ENCODE data around the gene GOLGA6A. TPM values are rescaled to one million over a fixed set of nuclear protein-coding genes. Genes with fewer than 3 reads are reported as not detected.
A peak's percentile ranks its signal among the peaks of the same experiment; 100 is the strongest.
"Not testable (repeated sequence)": the region's sequence is repeated elsewhere in the genome, so short reads cannot be mapped to it uniquely, and the experiment has no call there.

The GOLGA6A gene
- total and polyA plus RNA-seq, 9 donors, result 0.10 to 1.2 (median 0.22) TPM; not detected in 1

DNA sequence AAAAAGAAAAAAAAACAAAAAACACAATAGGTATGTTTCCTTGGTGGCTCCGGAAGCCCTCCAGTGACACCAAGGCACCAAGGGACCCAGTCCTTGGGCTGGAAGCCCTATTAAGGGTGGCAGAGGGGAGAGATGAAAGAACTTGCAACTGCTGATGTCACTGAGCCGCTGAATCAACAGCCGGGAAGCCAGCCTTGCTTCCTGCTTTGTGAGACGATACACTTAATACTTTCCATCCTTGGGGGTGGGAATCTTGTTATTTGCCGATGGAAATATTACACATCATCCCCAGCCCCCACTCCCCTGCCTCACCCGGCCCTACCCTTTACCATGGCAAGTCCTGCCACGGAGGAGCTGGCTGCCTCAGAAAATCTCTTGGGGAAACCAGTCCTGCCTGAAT is 42.4 kb upstream of the GOLGA6A start:
- Histone ChIP-seq H3K36me3 (ENCODE audit: control insufficient read depth, insufficient read depth, low read length) (no peaks in the 10 kb centered on the region), H3K4me1 (ENCODE audit: control insufficient read depth, insufficient read depth, low read length) (peaks cover 28% of the 10 kb centered on the region), H3K27me3 (ENCODE audit: control insufficient read depth, insufficient read depth, low read length) (peaks cover 55% of the 10 kb centered on the region), H3K27ac (ENCODE audit: low read length) (no peak overlapping the region), H3K4me3 (ENCODE audit: low read length) (no peak overlapping the region), H3K9me3 (replicated peaks; ENCODE audit: control insufficient read depth, low read depth, low read length) (no peaks in the 10 kb centered on the region)
- no peak for DNase-seq
- WGBS (ENCODE audit: insufficient coverage), result no CpG with 5 or more reads among the region's 7 CpGs

DNA sequence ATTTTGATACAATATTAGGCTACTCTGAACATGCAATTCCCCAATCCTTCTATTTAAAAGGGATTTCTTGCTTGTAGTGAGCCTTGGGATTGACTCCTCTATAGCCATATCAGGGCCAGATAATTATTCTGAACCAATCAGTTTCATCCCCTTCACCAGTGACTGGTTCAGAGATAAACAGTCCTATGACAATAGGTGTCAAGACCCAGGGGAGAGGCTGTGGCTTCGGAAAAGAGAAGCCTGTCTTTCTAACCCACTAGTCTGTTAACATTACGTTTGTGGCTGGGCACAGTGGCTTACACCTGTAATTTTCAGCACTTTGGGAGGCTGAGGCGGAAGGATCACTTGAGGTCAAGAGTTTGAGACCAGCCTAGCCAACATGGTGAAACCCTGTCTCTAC is 41.8 kb upstream of the GOLGA6A start:
- DNase-seq, result no peak
- no peaks in the 10 kb centered on the region for H3K36me3 ChIP-seq (ENCODE audit: control insufficient read depth, insufficient read depth, low read length)
- no peaks in the 10 kb centered on the region for H3K9me3 ChIP-seq (replicated peaks; ENCODE audit: control insufficient read depth, low read depth, low read length)
- H3K4me1 ChIP-seq (ENCODE audit: control insufficient read depth, insufficient read depth, low read length), result peaks cover 22% of the 10 kb centered on the region
- WGBS (ENCODE audit: insufficient coverage), result 80% methylated on average over 1 of the region's 3 CpGs
- no peak overlapping the region for H3K4me3 ChIP-seq (ENCODE audit: low read length)
- peaks cover 50% of the 10 kb centered on the region for H3K27me3 ChIP-seq (ENCODE audit: control insufficient read depth, insufficient read depth, low read length)
- no peak overlapping the region for H3K27ac ChIP-seq (ENCODE audit: low read length)

GRCh38 chr15:74123658-74124057 is 41.3 kb upstream of the GOLGA6A start:
- 38% methylated on average over 3 of the region's 4 CpGs for WGBS (ENCODE audit: insufficient coverage)
- H3K4me1 ChIP-seq (ENCODE audit: control insufficient read depth, insufficient read depth, low read length), result peaks cover 18% of the 10 kb centered on the region
- no peaks in the 10 kb centered on the region for H3K36me3 ChIP-seq (ENCODE audit: control insufficient read depth, insufficient read depth, low read length)
- no peak overlapping the region for H3K27ac ChIP-seq (ENCODE audit: low read length)
- no peak overlapping the region for H3K4me3 ChIP-seq (ENCODE audit: low read length)
- no peaks in the 10 kb centered on the region for H3K9me3 ChIP-seq (replicated peaks; ENCODE audit: control insufficient read depth, low read depth, low read length)
- DNase-seq, result no peak
- peaks cover 44% of the 10 kb centered on the region for H3K27me3 ChIP-seq (ENCODE audit: control insufficient read depth, insufficient read depth, low read length)

DNA sequence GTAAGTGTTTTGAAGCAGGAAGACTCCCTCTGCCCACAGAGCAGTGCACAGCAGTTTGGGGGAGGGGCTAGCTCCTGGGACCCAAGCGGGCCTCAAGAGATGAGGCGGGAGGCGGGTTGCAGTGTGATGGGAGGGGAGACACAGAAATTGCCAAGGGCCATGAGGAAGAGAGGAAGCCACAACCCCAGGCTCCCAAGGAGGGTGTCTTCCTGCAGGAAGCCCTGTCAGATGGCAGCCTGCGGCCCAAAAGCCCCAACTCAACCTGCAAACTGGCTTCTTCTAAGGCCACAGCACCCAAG is 40.7 kb upstream of the GOLGA6A start:
- 20% methylated on average over 1 of the region's 4 CpGs for WGBS (ENCODE audit: insufficient coverage)
- no peak for DNase-seq
- Histone ChIP-seq H3K4me3 (ENCODE audit: low read length) (no peak overlapping the region), H3K27ac (ENCODE audit: low read length) (no peak overlapping the region), H3K36me3 (ENCODE audit: control insufficient read depth, insufficient read depth, low read length) (no peaks in the 10 kb centered on the region), H3K4me1 (ENCODE audit: control insufficient read depth, insufficient read depth, low read length) (peaks cover 12% of the 10 kb centered on the region), H3K9me3 (replicated peaks; ENCODE audit: control insufficient read depth, low read depth, low read length) (no peaks in the 10 kb centered on the region), H3K27me3 (ENCODE audit: control insufficient read depth, insufficient read depth, low read length) (peaks cover 38% of the 10 kb centered on the region)

GRCh38 chr15:74122403-74123130 is 40.2 kb upstream of the GOLGA6A start:
- peaks cover 36% of the 10 kb centered on the region for H3K27me3 ChIP-seq (ENCODE audit: control insufficient read depth, insufficient read depth, low read length)
- peak overlapping the region; percentile 15 for H3K27ac ChIP-seq (ENCODE audit: low read length)
- no peak for DNase-seq
- H3K4me3 ChIP-seq (ENCODE audit: low read length), result no peak overlapping the region
- no peaks in the 10 kb centered on the region for H3K36me3 ChIP-seq (ENCODE audit: control insufficient read depth, insufficient read depth, low read length)
- no peaks in the 10 kb centered on the region for H3K9me3 ChIP-seq (replicated peaks; ENCODE audit: control insufficient read depth, low read depth, low read length)
- 30% methylated on average over 2 of the region's 5 CpGs for WGBS (ENCODE audit: insufficient coverage)
- peaks cover 7% of the 10 kb centered on the region for H3K4me1 ChIP-seq (ENCODE audit: control insufficient read depth, insufficient read depth, low read length)

- Histone ChIP-seq H3K27me3 (ENCODE audit: control insufficient read depth, insufficient read depth, low read length) (peaks cover 30% of the 10 kb centered on the region), H3K4me1 (ENCODE audit: control insufficient read depth, insufficient read depth, low read length) (peaks cover 7% of the 10 kb centered on the region)
- WGBS (ENCODE audit: insufficient coverage), result 86% methylated on average over 2 of the region's 6 CpGs
Observed at GRCh38 chr15:74121858-74122257, 39.5 kb upstream of the GOLGA6A start.

DNA sequence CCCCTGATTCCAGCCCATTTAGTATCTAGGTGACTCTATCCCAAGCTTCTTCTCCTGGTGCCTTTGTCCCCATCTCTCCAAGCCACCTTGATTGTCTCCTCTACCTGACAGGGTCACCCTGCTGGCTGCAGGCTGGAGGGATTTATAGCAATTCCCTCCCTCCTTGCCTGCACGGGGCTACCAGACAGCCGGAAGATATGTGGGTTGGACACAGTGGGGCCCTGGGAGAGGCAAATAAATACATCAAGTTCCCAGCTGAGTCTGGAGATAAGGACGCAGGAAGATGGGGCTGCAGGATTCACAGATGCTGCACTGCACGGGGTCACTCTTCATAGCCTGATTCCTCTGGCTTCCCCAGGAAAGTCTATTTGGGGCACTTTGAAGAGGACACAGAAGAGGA is 38.7 kb upstream of the GOLGA6A start:
- Histone ChIP-seq H3K27ac (ENCODE audit: low read length) (no peak overlapping the region), H3K27me3 (ENCODE audit: control insufficient read depth, insufficient read depth, low read length) (peaks cover 24% of the 10 kb centered on the region), H3K36me3 (ENCODE audit: control insufficient read depth, insufficient read depth, low read length) (no peaks in the 10 kb centered on the region), H3K4me1 (ENCODE audit: control insufficient read depth, insufficient read depth, low read length) (peaks cover 7% of the 10 kb centered on the region), H3K4me3 (ENCODE audit: low read length) (no peak overlapping the region), H3K9me3 (replicated peaks; ENCODE audit: control insufficient read depth, low read depth, low read length) (no peaks in the 10 kb centered on the region)
- WGBS (ENCODE audit: insufficient coverage), result 17% methylated on average over 2 of the region's 4 CpGs
- DNase-seq, result no peak

More at GRCh38 chr15:74121858-74122257, 39.5 kb upstream of the GOLGA6A start:
- no peaks in the 10 kb centered on the region for H3K36me3 ChIP-seq (ENCODE audit: control insufficient read depth, insufficient read depth, low read length)
- H3K9me3 ChIP-seq (replicated peaks; ENCODE audit: control insufficient read depth, low read depth, low read length), result no peaks in the 10 kb centered on the region
- no peak overlapping the region for H3K4me3 ChIP-seq (ENCODE audit: low read length)
- H3K27ac ChIP-seq (ENCODE audit: low read length), result no peak overlapping the region
- DNase-seq, result no peak

GRCh38 chr15:74120426-74120825 is 38.1 kb upstream of the GOLGA6A start:
- Histone ChIP-seq H3K9me3 (replicated peaks; ENCODE audit: control insufficient read depth, low read depth, low read length) (no peaks in the 10 kb centered on the region), H3K27ac (ENCODE audit: low read length) (no peak overlapping the region), H3K4me1 (ENCODE audit: control insufficient read depth, insufficient read depth, low read length) (peaks cover 7% of the 10 kb centered on the region), H3K36me3 (ENCODE audit: control insufficient read depth, insufficient read depth, low read length) (no peaks in the 10 kb centered on the region), H3K4me3 (ENCODE audit: low read length) (no peak overlapping the region), H3K27me3 (ENCODE audit: control insufficient read depth, insufficient read depth, low read length) (peaks cover 22% of the 10 kb centered on the region)
- no peak for DNase-seq
- WGBS (ENCODE audit: insufficient coverage), result 45% methylated on average over 3 of the region's 6 CpGs

DNA sequence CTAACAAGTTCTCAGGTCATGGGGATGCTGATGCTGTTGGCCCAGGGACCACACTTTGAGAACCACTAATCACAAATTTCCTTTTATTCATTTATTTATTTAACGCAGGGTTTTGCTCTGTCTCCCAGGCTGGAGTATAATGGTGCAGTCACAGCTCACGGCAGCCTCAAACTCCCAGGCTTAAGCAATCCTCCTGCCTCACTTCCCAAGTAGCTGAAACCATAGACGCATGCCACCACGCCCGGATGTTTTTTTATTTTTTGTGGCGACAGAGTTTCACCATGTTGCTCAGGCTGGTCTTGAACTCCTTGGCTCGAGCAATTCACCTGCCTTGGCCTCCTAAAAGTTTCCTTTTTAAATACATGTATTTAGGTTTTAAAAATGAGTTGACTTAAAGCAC is 27.4 kb upstream of the GOLGA6A start:
- Histone ChIP-seq H3K4me1 (ENCODE audit: control insufficient read depth, insufficient read depth, low read length) (no peaks in the 10 kb centered on the region), H3K27me3 (ENCODE audit: control insufficient read depth, insufficient read depth, low read length) (no peaks in the 10 kb centered on the region)
- WGBS (ENCODE audit: insufficient coverage), result 87% methylated on average over 6 of the region's 7 CpGs

GRCh38 chr15:74108611-74109010 is 26.3 kb upstream of the GOLGA6A start:
- not testable (repeated sequence) for H3K36me3 ChIP-seq (ENCODE audit: control insufficient read depth, insufficient read depth, low read length); H3K4me1 ChIP-seq (ENCODE audit: control insufficient read depth, insufficient read depth, low read length); H3K9me3 ChIP-seq (replicated peaks; ENCODE audit: control insufficient read depth, low read depth, low read length); H3K27me3 ChIP-seq (ENCODE audit: control insufficient read depth, insufficient read depth, low read length); H3K27ac ChIP-seq (ENCODE audit: low read length); H3K4me3 ChIP-seq (ENCODE audit: low read length); DNase-seq
- WGBS (ENCODE audit: insufficient coverage), result 90% methylated on average over 2 of the region's 6 CpGs

More for the DNA sequence above, 27.4 kb upstream of the GOLGA6A start:
- Histone ChIP-seq H3K4me3 (ENCODE audit: low read length) (no peak overlapping the region), H3K36me3 (ENCODE audit: control insufficient read depth, insufficient read depth, low read length) (no peaks in the 10 kb centered on the region), H3K9me3 (replicated peaks; ENCODE audit: control insufficient read depth, low read depth, low read length) (no peaks in the 10 kb centered on the region), H3K27ac (ENCODE audit: low read length) (no peak overlapping the region)
- DNase-seq, result no peak

DNA sequence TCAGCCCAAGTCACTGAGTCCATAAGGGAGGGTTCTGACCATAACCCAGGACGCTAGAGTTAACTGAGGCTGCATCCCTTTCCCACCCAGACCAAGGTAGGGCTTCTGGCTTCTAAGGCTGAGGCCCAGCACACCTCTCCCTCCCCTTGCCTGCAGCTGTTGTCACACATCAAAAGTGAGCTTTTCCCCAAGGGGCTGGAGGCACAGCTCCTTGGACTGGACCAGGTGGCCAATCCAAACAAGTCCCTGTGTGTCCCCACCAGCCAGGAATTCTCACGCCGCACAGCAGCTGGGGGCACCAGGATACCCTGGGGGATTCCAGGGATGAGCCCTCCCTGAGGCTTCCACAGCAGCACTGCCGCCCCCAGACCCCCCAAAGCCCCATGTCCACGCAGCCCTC is 25.8 kb upstream of the GOLGA6A start:
- Histone ChIP-seq H3K9me3 (replicated peaks; ENCODE audit: control insufficient read depth, low read depth, low read length) (no peaks in the 10 kb centered on the region), H3K27ac (ENCODE audit: low read length) (no peak overlapping the region), H3K36me3 (ENCODE audit: control insufficient read depth, insufficient read depth, low read length) (no peaks in the 10 kb centered on the region), H3K4me3 (ENCODE audit: low read length) (no peak overlapping the region), H3K27me3 (ENCODE audit: control insufficient read depth, insufficient read depth, low read length) (no peaks in the 10 kb centered on the region), H3K4me1 (ENCODE audit: control insufficient read depth, insufficient read depth, low read length) (no peaks in the 10 kb centered on the region)
- no peak for DNase-seq
- WGBS (ENCODE audit: insufficient coverage), result 74% methylated on average over 3 of the region's 5 CpGs

Data from muscle of leg (tissue), 11 donors.